ENCODE measurements around the gene MB21D2.

MB21D2 gene

GRCh38 chr3:192861972-192862371, 55.7 kb downstream of the MB21D2 start:
- in situ Hi-C loops (cut with MboI; ENCODE audit: low pct_unique_long_range_greater_than_20kb, low sequenced_read_pairs, unreplicated experiment): no loop called here
- DNase-seq (ENCODE audit: low spot score): no peak
- TF ChIP-seq CTCF (IDR thresholded peaks at IDR 0.05; ENCODE audit: extremely low read depth, insufficient read depth, missing control alignments): no peak

- TF ChIP-seq CTCF (IDR thresholded peaks at IDR 0.05; ENCODE audit: extremely low read depth, insufficient read depth, missing control alignments): no peak
Measured at GRCh38 chr3:192860454-192860853, 57.2 kb downstream of the MB21D2 start.

GRCh38 chr3:192858849-192859585, 58.6 kb downstream of the MB21D2 start:
- no peak for DNase-seq (ENCODE audit: low spot score)
- no peak for TF ChIP-seq CTCF (IDR thresholded peaks at IDR 0.05; ENCODE audit: extremely low read depth, insufficient read depth, missing control alignments)
- in situ Hi-C loops (cut with MboI; ENCODE audit: low pct_unique_long_range_greater_than_20kb, low sequenced_read_pairs, unreplicated experiment): no loop called here

More at GRCh38 chr3:192860454-192860853, 57.2 kb downstream of the MB21D2 start:
- DNase-seq (ENCODE audit: low spot score): no peak
- in situ Hi-C loops (cut with MboI; ENCODE audit: low pct_unique_long_range_greater_than_20kb, low sequenced_read_pairs, unreplicated experiment): no loop called here

- no peak for TF ChIP-seq CTCF (IDR thresholded peaks at IDR 0.05; ENCODE audit: extremely low read depth, insufficient read depth, missing control alignments)
- in situ Hi-C loops (cut with MboI; ENCODE audit: low pct_unique_long_range_greater_than_20kb, low sequenced_read_pairs, unreplicated experiment): no loop called here
- DNase-seq (ENCODE audit: low spot score): no peak
Measured at GRCh38 chr3:192857260-192857661, 60.4 kb downstream of the MB21D2 start.

GRCh38 chr3:192855434-192855833, 62.2 kb downstream of the MB21D2 start:
- no peak for DNase-seq (ENCODE audit: low spot score)
- in situ Hi-C loops (cut with MboI; ENCODE audit: low pct_unique_long_range_greater_than_20kb, low sequenced_read_pairs, unreplicated experiment): no loop called here
- TF ChIP-seq CTCF (IDR thresholded peaks at IDR 0.05; ENCODE audit: extremely low read depth, insufficient read depth, missing control alignments): no peak

- TF ChIP-seq CTCF (IDR thresholded peaks at IDR 0.05; ENCODE audit: extremely low read depth, insufficient read depth, missing control alignments): no peak
- no peak for DNase-seq (ENCODE audit: low spot score)
- in situ Hi-C loops (cut with MboI; ENCODE audit: low pct_unique_long_range_greater_than_20kb, low sequenced_read_pairs, unreplicated experiment): no loop called here
Measured at GRCh38 chr3:192851821-192852372, 65.8 kb downstream of the MB21D2 start.
